ENCODE results near the gene ARHGEF19. TPM values are rescaled to one million over a fixed set of nuclear protein-coding genes. Genes with fewer than 3 reads are reported as not detected.

ARHGEF19 gene
- total RNA-seq, 1 experiment from 2014 or later: 38.5 TPM

DNA sequence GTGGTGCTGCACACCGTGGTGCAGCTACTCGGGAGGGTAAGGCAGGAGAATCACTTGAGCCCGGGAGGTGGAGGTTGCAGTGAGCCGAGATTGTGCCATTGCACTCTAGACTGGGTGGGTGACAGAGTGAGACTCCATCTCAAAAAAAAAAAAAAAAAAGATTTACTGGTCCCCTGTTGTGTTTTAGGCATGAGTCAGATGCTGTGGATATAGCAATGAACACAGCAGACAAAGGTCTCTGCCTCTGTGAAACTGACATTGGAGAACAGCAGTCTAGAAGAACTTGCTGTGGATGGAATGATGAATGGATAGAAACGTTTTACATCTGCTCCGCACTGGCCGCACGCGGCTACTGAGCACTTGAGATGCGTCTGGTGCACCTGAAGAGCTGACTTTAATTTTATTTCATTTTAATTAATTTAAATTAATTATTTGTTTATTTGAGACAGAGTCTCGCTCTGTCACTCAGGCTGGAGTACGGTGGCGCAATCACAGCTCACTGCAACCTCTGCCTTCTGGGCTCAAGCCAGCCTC, 32.1 kb downstream of the ARHGEF19 start:
- Histone ChIP-seq H3F3A (ENCODE audit: insufficient read depth, low read depth) (peaks cover 68% of the 10 kb centered on the region), H3K4me1 (replicated peaks; ENCODE audit: insufficient read depth) (peaks cover 95% of the 10 kb centered on the region), H4K20me1 (ENCODE audit: insufficient read depth) (no peaks in the 10 kb centered on the region), H3K79me2 (ENCODE audit: low read depth) (peaks cover 11% of the 10 kb centered on the region), H3K9me2 (ENCODE audit: insufficient read depth) (no peaks in the 10 kb centered on the region), H3K9me3 (ENCODE audit: insufficient read depth, low read depth) (no peaks in the 10 kb centered on the region), H3K36me3 (ENCODE audit: low read depth) (no peaks in the 10 kb centered on the region), H3K27me3 (ENCODE audit: insufficient read depth, low read depth) (no peaks in the 10 kb centered on the region), H3K4me2 (no peak overlapping the region), H3K4me3 (no peak overlapping the region), H3K27ac (peak overlapping the region; percentile 93), H2AFZ (no peak overlapping the region)
- ChIA-PET CTCF (interaction anchor here (1.2 to 1.3 kb wide), 2 partner anchors 98 to 102 kb away, joined by 3 to 5 read pairs; no protein-coding TSS in a partner anchor), POLR2A (ENCODE audit: unreplicated experiment) (no interaction called here)
- intact Hi-C loops (cut with micrococcal nuclease; ENCODE audit: unreplicated experiment): no loop called here
- no TSS peak for BruUV-seq (replicated peaks)
- DNase-seq: peak in 1 of 2 experiments; percentile 61
- TF ChIP-seq EZH2 (IDR thresholded peaks at IDR 0.05; ENCODE audit: low read depth): no peak
- TF ChIP-seq CTCF (conservative IDR thresholded peaks at IDR 0.05): no peak

DNA sequence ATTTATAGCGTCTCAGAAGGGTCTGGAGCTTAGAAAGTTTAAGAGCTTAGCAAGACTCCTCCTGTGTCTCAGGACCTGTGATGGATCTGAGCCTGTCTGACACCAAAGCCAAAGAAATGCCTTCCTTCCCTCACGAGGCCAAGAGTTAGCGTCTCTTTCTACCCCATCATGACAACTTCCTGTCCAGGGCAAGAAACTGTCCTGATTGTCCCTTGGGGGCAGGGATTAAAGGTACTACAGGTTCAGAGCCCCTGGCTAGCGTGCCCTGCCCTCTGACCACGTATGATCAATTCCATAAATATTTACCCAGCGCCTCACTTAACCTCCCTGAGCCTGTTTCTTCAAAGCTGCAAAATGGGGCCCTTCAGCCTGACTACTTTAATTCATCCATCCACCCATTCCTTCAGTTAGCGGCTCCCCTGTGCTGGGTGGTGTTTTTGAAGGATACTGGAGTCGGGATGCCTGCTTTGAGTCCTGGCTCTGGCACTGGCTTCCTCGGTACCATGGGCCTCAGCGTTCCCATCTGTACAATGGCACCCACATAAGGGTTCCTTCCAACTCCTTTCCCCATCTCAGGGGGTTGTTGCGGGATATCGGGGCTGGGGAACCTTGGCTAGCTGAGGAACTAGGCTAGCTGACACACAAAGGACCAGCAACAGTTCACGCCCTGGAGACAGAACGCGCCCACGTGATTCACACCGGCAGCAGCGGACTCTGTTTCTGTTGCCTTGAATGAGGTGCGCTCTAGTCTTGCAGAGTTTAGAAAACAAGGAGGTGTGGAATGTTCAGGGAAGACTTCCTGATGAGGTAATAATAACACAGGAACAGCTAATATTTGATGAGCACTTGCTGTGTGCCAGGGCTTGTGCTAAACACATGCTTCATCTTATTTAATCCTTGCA, 33.6 kb downstream of the ARHGEF19 start:
- DNase-seq: peak in 1 of 2 experiments; percentile 73
- H3K4me2 ChIP-seq: peak overlapping the region; percentile 44
- H3K79me2 ChIP-seq (ENCODE audit: low read depth): peaks cover 8% of the 10 kb centered on the region
- no peak for TF ChIP-seq CTCF (conservative IDR thresholded peaks at IDR 0.05)
- no peak for TF ChIP-seq EZH2 (IDR thresholded peaks at IDR 0.05; ENCODE audit: low read depth)
- intact Hi-C loops (cut with micrococcal nuclease; ENCODE audit: unreplicated experiment): no loop called here
- H2AFZ ChIP-seq: no peak overlapping the region
- ChIA-PET CTCF (no interaction called here), POLR2A (ENCODE audit: unreplicated experiment) (no interaction called here)
- H3K27ac ChIP-seq: peak overlapping the region; percentile 73
- no peaks in the 10 kb centered on the region for H4K20me1 ChIP-seq (ENCODE audit: insufficient read depth)
- H3F3A ChIP-seq (ENCODE audit: insufficient read depth, low read depth): peaks cover 64% of the 10 kb centered on the region
- H3K9me2 ChIP-seq (ENCODE audit: insufficient read depth): no peaks in the 10 kb centered on the region
- H3K27me3 ChIP-seq (ENCODE audit: insufficient read depth, low read depth): no peaks in the 10 kb centered on the region
- peaks cover 97% of the 10 kb centered on the region for H3K4me1 ChIP-seq (replicated peaks; ENCODE audit: insufficient read depth)
- no peaks in the 10 kb centered on the region for H3K36me3 ChIP-seq (ENCODE audit: low read depth)
- no TSS peak for BruUV-seq (replicated peaks)
- no peaks in the 10 kb centered on the region for H3K9me3 ChIP-seq (ENCODE audit: insufficient read depth, low read depth)
- no peak overlapping the region for H3K4me3 ChIP-seq

- Histone ChIP-seq H3K36me3 (ENCODE audit: low read depth) (no peaks in the 10 kb centered on the region), H3K27me3 (ENCODE audit: insufficient read depth, low read depth) (no peaks in the 10 kb centered on the region), H2AFZ (no peak overlapping the region), H3K4me3 (no peak overlapping the region), H4K20me1 (ENCODE audit: insufficient read depth) (no peaks in the 10 kb centered on the region), H3K79me2 (ENCODE audit: low read depth) (no peaks in the 10 kb centered on the region; the same call in none of the 2 replicates), H3K4me2 (no peak overlapping the region), H3F3A (ENCODE audit: insufficient read depth, low read depth) (peaks cover 57% of the 10 kb centered on the region), H3K9me2 (ENCODE audit: insufficient read depth) (no peaks in the 10 kb centered on the region), H3K9me3 (ENCODE audit: insufficient read depth, low read depth) (no peaks in the 10 kb centered on the region), H3K27ac (peak overlapping the region; percentile 98), H3K4me1 (replicated peaks; ENCODE audit: insufficient read depth) (peaks cover 95% of the 10 kb centered on the region)
- BruUV-seq (replicated peaks): no TSS peak
- CTCF ChIA-PET: no interaction called here
- TF ChIP-seq CTCF (conservative IDR thresholded peaks at IDR 0.05): no peak
- TF ChIP-seq EZH2 (IDR thresholded peaks at IDR 0.05; ENCODE audit: low read depth): no peak
- intact Hi-C loops (cut with micrococcal nuclease; ENCODE audit: unreplicated experiment): no loop called here
- POLR2A ChIA-PET (ENCODE audit: unreplicated experiment): no interaction called here
- no peak for DNase-seq
Observed at GRCh38 chr1:16177306-16177705, 35.1 kb downstream of the ARHGEF19 start.
